Astrocyte of the cerebellum (primary cell): ENCODE data around the gene GPX6.

Experiments
- DNase-seq: peaks from one replicate; pipeline ENCODE4 v3.0.0-alpha.2; 2011; ENCODE audit warnings: low read depth
- H3K4me3 ChIP-seq: 2 replicates; pipeline ENCODE4 v1.5.1; 2011; ENCODE audit warnings: mild to moderate bottlenecking, low read depth, low read length, moderate library complexity
- CTCF ChIP-seq: IDR thresholded peaks from 2 replicates; pipeline ENCODE4 v1.5.1; 2012; ENCODE audit warnings: low read length, low read depth, moderate library complexity, mild to moderate bottlenecking; ENCODE audit errors: missing control alignments
- in situ Hi-C: cut with HindIII; loops from 2 replicates; pipeline ENCODE4 v1.10.0; 2017; ENCODE audit warnings: low sequenced_read_pairs

GPX6 gene

GRCh38 chr6:28458568-28458967 lies 57.0 kb downstream of the GPX6 start:
- TF ChIP-seq CTCF: no peak
- no peak overlapping the region for H3K4me3 ChIP-seq
- no peak for DNase-seq
- in situ Hi-C loops: no loop called here
